Measurements from ENCODE around the gene FGF19. TPM values are rescaled to one million over a fixed set of nuclear protein-coding genes. Genes with fewer than 3 reads are reported as not detected.

Gene FGF19
- total RNA-seq, 2 donors from 2014 or later, result not detected

- H3K4me3 Mint-ChIP-seq, result no peak overlapping the region
- H3K27ac Mint-ChIP-seq, result no peak overlapping the region
- H3K4me1 Mint-ChIP-seq, result no peaks in the 10 kb centered on the region
- H3K36me3 Mint-ChIP-seq (ENCODE audit: low read depth), result no peaks in the 10 kb centered on the region
- no peak for ATAC-seq (replicated peaks)
- H3K27me3 Mint-ChIP-seq, result peaks cover 39% of the 10 kb centered on the region
- peaks cover 5% of the 10 kb centered on the region for H3K9me3 Mint-ChIP-seq
Observed at GRCh38 chr11:69730500-69730899, 26.7 kb upstream of the FGF19 start.

- no peak overlapping the region for H3K4me3 Mint-ChIP-seq
- ATAC-seq (replicated peaks), result no peak
- no peaks in the 10 kb centered on the region for H3K4me1 Mint-ChIP-seq
- H3K9me3 Mint-ChIP-seq, result no peaks in the 10 kb centered on the region
- H3K27ac Mint-ChIP-seq, result no peak overlapping the region
- H3K27me3 Mint-ChIP-seq, result peaks cover 41% of the 10 kb centered on the region
- H3K36me3 Mint-ChIP-seq (ENCODE audit: low read depth), result no peaks in the 10 kb centered on the region
Observed at GRCh38 chr11:69729252-69729651, 25.4 kb upstream of the FGF19 start.

DNA sequence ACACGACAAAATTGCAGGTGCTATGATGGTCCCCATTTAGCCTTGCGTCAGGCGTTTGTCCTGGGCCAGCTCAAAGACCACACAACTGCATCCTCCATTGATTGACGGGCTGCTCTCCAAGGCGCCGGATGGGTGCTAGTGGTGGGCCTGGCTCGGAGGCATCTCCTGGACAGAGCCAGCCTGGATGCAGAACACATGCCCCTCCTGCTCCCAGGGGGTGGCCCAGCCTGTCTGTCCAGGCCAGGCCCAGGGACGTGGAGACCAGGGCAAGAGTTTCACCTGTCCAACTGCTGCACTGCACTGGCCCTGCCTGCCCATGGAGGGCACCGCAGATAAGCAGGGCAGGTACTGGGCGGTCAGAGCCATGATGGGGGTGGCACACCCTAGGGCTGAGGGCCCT, 23.4 kb upstream of the FGF19 start:
- no peak for ATAC-seq (replicated peaks)
- Mint-ChIP-seq H3K9me3 (no peaks in the 10 kb centered on the region), H3K27ac (no peak overlapping the region), H3K4me1 (no peaks in the 10 kb centered on the region), H3K36me3 (ENCODE audit: low read depth) (no peaks in the 10 kb centered on the region), H3K4me3 (no peak overlapping the region), H3K27me3 (peaks cover 48% of the 10 kb centered on the region)

DNA sequence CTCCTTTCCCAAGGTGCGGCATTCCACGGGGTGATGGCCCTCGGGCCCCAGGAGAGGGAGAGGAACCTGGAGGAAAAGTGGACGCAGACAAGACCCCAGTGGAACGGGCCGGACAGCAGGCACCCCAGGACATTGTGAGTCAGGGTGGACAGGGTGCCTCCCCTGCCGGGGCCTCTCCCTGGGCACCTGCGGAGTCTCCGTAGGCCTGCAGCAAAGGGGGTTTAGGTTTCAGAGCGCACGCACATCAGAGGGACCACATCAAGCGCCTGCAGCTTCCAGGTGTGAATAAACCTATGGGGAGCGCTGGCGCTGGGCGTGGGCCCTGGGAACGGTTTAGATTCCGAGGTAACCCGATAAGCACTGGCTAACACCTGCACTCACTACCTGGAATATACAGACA, 22.7 kb upstream of the FGF19 start:
- no peaks in the 10 kb centered on the region for H3K36me3 Mint-ChIP-seq (ENCODE audit: low read depth)
- H3K9me3 Mint-ChIP-seq, result no peaks in the 10 kb centered on the region
- H3K4me1 Mint-ChIP-seq, result no peaks in the 10 kb centered on the region
- no peak overlapping the region for H3K4me3 Mint-ChIP-seq
- no peak for ATAC-seq (replicated peaks)
- peaks cover 43% of the 10 kb centered on the region for H3K27me3 Mint-ChIP-seq
- no peak overlapping the region for H3K27ac Mint-ChIP-seq

GRCh38 chr11:69726019-69726418, 22.2 kb upstream of the FGF19 start:
- Mint-ChIP-seq H3K4me3 (no peak overlapping the region), H3K27me3 (peaks cover 46% of the 10 kb centered on the region), H3K27ac (no peak overlapping the region), H3K36me3 (ENCODE audit: low read depth) (no peaks in the 10 kb centered on the region), H3K4me1 (no peaks in the 10 kb centered on the region), H3K9me3 (no peaks in the 10 kb centered on the region)
- ATAC-seq (replicated peaks), result no peak

- no peaks in the 10 kb centered on the region for H3K9me3 Mint-ChIP-seq
- H3K4me1 Mint-ChIP-seq, result no peaks in the 10 kb centered on the region
- H3K36me3 Mint-ChIP-seq (ENCODE audit: low read depth), result no peaks in the 10 kb centered on the region
- peaks cover 44% of the 10 kb centered on the region for H3K27me3 Mint-ChIP-seq
- no peak overlapping the region for H3K27ac Mint-ChIP-seq
- ATAC-seq (replicated peaks), result no peak
- H3K4me3 Mint-ChIP-seq, result no peak overlapping the region
Observed at GRCh38 chr11:69721745-69722144, 17.9 kb upstream of the FGF19 start.

DNA sequence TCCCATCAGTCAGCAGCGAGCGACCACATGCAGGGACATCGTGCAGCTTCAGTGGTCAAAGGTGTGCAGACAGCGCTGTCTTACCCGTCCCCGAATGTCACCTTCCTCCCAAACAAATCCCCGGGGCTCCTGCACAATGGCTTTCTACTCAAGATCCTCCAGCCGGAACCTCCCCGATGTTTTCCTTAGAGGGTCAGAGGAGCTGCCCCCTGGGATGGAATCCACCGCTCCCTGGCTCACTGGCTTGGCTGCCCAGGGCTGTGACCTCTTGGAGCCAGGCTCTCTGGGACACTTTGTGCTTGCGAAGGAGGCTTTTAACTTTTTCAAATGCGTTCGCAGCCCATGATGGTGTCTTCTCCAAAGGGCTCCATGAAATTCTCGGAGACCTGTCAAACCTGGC, 17.3 kb upstream of the FGF19 start:
- Mint-ChIP-seq H3K36me3 (ENCODE audit: low read depth) (no peaks in the 10 kb centered on the region), H3K4me1 (no peaks in the 10 kb centered on the region), H3K4me3 (no peak overlapping the region), H3K27me3 (peaks cover 41% of the 10 kb centered on the region), H3K9me3 (no peaks in the 10 kb centered on the region), H3K27ac (no peak overlapping the region)
- ATAC-seq (replicated peaks), result no peak

DNA sequence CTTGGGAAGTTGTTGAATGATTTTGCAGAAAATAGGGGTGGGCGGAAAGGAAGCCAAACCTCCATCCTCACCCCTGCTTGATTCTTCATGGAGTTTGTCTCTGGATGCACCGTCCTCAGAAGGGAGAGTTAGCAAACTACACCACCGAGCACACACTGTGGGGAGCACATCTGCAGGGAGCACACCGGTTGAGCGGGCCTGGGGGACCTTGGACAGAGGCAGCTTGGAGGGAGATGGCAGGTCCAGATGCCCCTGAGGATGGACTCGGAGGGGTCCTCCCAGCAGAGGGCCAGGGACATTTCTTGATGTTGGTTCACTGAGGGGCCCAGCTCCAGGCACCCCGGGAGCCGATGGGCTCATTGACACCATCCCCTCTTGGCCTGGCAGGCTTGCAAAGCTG, 15.1 kb upstream of the FGF19 start:
- Mint-ChIP-seq H3K27ac (no peak overlapping the region), H3K4me3 (no peak overlapping the region), H3K36me3 (ENCODE audit: low read depth) (no peaks in the 10 kb centered on the region), H3K27me3 (peaks cover 30% of the 10 kb centered on the region), H3K9me3 (no peaks in the 10 kb centered on the region), H3K4me1 (no peaks in the 10 kb centered on the region)
- ATAC-seq (replicated peaks), result no peak

DNA sequence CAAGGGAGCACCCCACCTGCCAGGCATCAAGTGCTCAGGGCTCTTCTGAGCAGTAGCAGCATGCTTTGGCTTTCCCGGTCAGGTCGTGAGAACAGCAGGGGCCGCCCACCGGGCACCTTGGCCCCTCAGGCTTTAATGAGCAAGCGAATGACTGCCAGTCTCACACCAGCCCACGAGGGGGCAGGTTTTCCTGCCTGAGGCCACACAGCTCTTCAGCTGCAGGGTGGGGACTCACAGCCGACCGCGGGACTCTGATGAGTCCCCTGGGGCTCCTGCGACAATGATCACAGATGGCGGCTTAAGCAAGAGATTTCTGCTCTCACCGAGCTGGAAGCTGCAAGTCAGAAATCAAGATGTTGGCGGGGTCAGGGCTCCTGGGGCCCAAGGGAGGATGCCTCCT, 14.3 kb upstream of the FGF19 start:
- no peaks in the 10 kb centered on the region for H3K36me3 Mint-ChIP-seq (ENCODE audit: low read depth)
- H3K27me3 Mint-ChIP-seq, result peaks cover 30% of the 10 kb centered on the region
- H3K9me3 Mint-ChIP-seq, result no peaks in the 10 kb centered on the region
- no peak for ATAC-seq (replicated peaks)
- no peaks in the 10 kb centered on the region for H3K4me1 Mint-ChIP-seq
- no peak overlapping the region for H3K4me3 Mint-ChIP-seq
- no peak overlapping the region for H3K27ac Mint-ChIP-seq

- H3K27me3 Mint-ChIP-seq, result peaks cover 21% of the 10 kb centered on the region
- no peaks in the 10 kb centered on the region for H3K9me3 Mint-ChIP-seq
- ATAC-seq (replicated peaks), result no peak
- peaks cover 2% of the 10 kb centered on the region for H3K4me1 Mint-ChIP-seq
- no peak overlapping the region for H3K27ac Mint-ChIP-seq
- no peaks in the 10 kb centered on the region for H3K36me3 Mint-ChIP-seq (ENCODE audit: low read depth)
- H3K4me3 Mint-ChIP-seq, result no peak overlapping the region
Observed at GRCh38 chr11:69716891-69717747, 13.3 kb upstream of the FGF19 start.

GRCh38 chr11:69716099-69716498, 12.3 kb upstream of the FGF19 start:
- Mint-ChIP-seq H3K4me1 (peaks cover 8% of the 10 kb centered on the region), H3K36me3 (ENCODE audit: low read depth) (no peaks in the 10 kb centered on the region)

DNA sequence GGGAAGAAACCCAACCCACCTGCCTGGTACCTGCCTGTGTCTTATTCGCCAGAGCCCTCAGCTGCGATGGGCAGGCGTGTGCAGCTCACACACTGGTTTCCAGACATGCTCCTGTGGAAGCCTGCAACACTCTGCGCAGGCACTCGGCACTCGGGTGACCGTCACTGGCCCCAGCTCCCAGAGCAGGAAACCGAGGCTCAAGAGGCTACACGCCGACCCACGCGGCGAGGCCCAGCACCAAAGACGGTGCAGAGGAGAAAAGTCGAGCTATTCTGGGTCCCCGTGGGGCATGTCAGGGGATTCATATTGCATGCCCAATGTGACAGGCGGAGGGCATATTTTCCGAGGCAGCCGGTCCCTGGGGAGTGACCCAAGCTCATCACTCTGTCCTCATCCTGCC, 11.6 kb upstream of the FGF19 start:
- Mint-ChIP-seq H3K4me1 (peaks cover 8% of the 10 kb centered on the region), H3K27me3 (peaks cover 15% of the 10 kb centered on the region), H3K36me3 (ENCODE audit: low read depth) (no peaks in the 10 kb centered on the region), H3K9me3 (no peaks in the 10 kb centered on the region), H3K4me3 (no peak overlapping the region), H3K27ac (no peak overlapping the region)
- ATAC-seq (replicated peaks), result no peak

More at GRCh38 chr11:69716099-69716498, 12.3 kb upstream of the FGF19 start:
- Mint-ChIP-seq H3K27ac (no peak overlapping the region), H3K9me3 (no peaks in the 10 kb centered on the region), H3K4me3 (no peak overlapping the region), H3K27me3 (peaks cover 20% of the 10 kb centered on the region)
- no peak for ATAC-seq (replicated peaks)

DNA sequence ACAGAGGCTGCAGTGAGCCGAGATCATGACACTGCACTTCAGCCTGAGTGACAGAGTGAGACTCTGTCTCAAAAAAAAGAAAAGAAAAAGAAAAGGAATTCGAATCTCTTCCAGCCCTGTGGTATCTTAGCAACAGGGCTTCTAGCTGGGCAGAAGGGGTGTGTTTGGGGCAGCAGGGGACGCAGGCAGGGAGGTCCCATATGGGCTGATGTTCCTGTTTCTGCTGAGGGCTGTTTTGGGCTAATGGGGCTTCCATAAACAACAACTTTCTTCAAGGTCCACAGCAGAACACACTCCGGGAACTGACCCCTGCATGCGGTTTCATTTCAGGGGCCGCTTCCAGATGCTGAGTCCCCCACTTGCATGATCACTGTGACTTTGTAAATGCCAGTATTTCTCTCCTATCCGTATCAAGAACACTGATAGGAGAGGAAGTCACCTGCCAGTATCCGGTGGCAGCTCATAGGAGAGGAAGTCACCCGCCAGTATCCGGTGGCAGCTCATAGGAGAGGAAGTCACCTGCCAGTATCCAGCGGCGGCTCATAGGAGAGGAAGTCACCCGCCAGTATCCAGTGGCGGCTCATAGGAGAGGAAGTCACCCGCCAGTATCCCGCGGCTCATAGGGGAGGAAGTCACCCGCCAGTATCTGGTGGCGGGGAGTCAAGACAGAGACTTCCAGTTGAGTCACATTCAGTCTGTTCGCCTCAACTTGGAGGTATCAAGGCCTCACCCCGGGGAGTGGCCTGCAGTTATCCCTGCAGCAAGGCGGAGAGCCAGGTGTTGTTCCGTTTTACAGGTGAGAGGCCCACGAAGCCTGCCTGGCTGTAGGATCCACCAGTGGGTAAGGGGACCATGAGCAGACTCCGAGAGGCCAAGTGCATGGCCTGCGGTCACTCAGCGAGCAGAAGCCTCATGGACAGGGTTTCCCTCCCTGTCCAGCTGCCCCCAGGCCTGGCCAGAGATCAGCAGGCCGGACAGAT, 8.3 kb upstream of the FGF19 start:
- peaks cover 8% of the 10 kb centered on the region for H3K4me1 Mint-ChIP-seq
- peak overlapping the region; percentile 57 for H3K4me3 Mint-ChIP-seq

GRCh38 chr11:69708736-69709401, 5.0 kb upstream of the FGF19 start:
- no peaks in the 10 kb centered on the region for H3K36me3 Mint-ChIP-seq (ENCODE audit: low read depth)
- H3K4me3 Mint-ChIP-seq, result no peak overlapping the region
- no peak overlapping the region for H3K27ac Mint-ChIP-seq
- no peaks in the 10 kb centered on the region for H3K9me3 Mint-ChIP-seq
- peaks cover 8% of the 10 kb centered on the region for H3K4me1 Mint-ChIP-seq
- H3K27me3 Mint-ChIP-seq, result peaks cover 24% of the 10 kb centered on the region
- ATAC-seq (replicated peaks), result no peak

More for the DNA sequence above, 8.3 kb upstream of the FGF19 start:
- ATAC-seq (replicated peaks), result no peak
- Mint-ChIP-seq H3K27ac (peak overlapping the region; percentile 48), H3K27me3 (peaks cover 4% of the 10 kb centered on the region), H3K36me3 (ENCODE audit: low read depth) (no peaks in the 10 kb centered on the region), H3K9me3 (no peaks in the 10 kb centered on the region)
